MM.1S (cell line): Measurements from ENCODE around the gene MRPL23.

Source experiments
- DNase-seq: peaks from one replicate; pipeline ENCODE4 v3.0.0-alpha.2; 2015
- H2AFZ ChIP-seq: fragments of 300-600 bp; sonication (generic); 2 replicates; pipeline ENCODE4 v1.6.0; 2016; ENCODE audit warnings: antibody characterized with exemption, low read length
- H3F3A ChIP-seq: fragments of 300-600 bp; sonication (generic); 2 replicates; pipeline ENCODE4 v1.6.1; 2016; ENCODE audit warnings: mild to moderate bottlenecking, antibody characterized with exemption, low read length, moderate library complexity, mixed read lengths; ENCODE audit not compliant: insufficient read depth
- H3K27ac ChIP-seq: fragments of 300-600 bp; sonication (generic); 2 replicates; pipeline ENCODE4 v1.5.1; 2016; ENCODE audit warnings: mild to moderate bottlenecking, low read length
- H3K27me3 ChIP-seq: fragments of 300-600 bp; sonication (generic); replicated peaks from 2 replicates; pipeline ENCODE4 v1.6.0; 2016; ENCODE audit warnings: low read length; ENCODE audit not compliant: insufficient read depth
- H3K36me3 ChIP-seq: fragments of 300-600 bp; sonication (generic); replicated peaks from 2 replicates; pipeline ENCODE4 v1.6.1; 2016; ENCODE audit warnings: mild to moderate bottlenecking, low read length, mixed read lengths; ENCODE audit not compliant: insufficient read depth
- H3K4me1 ChIP-seq: fragments of 300-600 bp; sonication (generic); 2 replicates; pipeline ENCODE4 v1.6.1; 2016; ENCODE audit warnings: low read length, mixed read lengths
- H3K4me2 ChIP-seq: fragments of 300-600 bp; sonication (generic); 2 replicates; pipeline ENCODE4 v1.6.0; 2016; ENCODE audit warnings: low read depth, low read length
- H3K4me3 ChIP-seq: fragments of 300-600 bp; sonication (generic); 2 replicates; pipeline ENCODE4 v1.5.1; 2016; ENCODE audit warnings: low read length, mixed read lengths
- H3K79me2 ChIP-seq: fragments of 300-600 bp; sonication (generic); 2 replicates; pipeline ENCODE4 v1.6.1; 2016; ENCODE audit warnings: mixed run types, low read length, mixed read lengths
- H3K9ac ChIP-seq: fragments of 300-600 bp; sonication (generic); 2 replicates; pipeline ENCODE4 v1.6.1; 2016; ENCODE audit warnings: low read length, mixed read lengths
- H3K9me2 ChIP-seq: fragments of 300-600 bp; sonication (generic); replicated peaks from 2 replicates; pipeline ENCODE4 v1.6.1; 2016; ENCODE audit warnings: mild to moderate bottlenecking, low read length, mixed read lengths; ENCODE audit not compliant: insufficient read depth
- H3K9me3 ChIP-seq: fragments of 300-600 bp; sonication (generic); replicated peaks from 2 replicates; pipeline ENCODE4 v1.6.1; 2016; ENCODE audit warnings: mild to moderate bottlenecking, low read length, mixed read lengths; ENCODE audit not compliant: insufficient read depth
- H4K20me1 ChIP-seq: fragments of 300-600 bp; sonication (generic); 2 replicates; pipeline ENCODE4 v1.6.1; 2016; ENCODE audit warnings: mild to moderate bottlenecking, low read length, moderate library complexity, mixed read lengths; ENCODE audit not compliant: insufficient read depth
- CTCF ChIP-seq: fragments of 300-600 bp; sonication (generic); IDR thresholded peaks from 2 replicates; pipeline ENCODE4 v1.5.1; 2016; ENCODE audit warnings: antibody characterized with exemption, low read length, mixed read lengths
- EZH2 ChIP-seq: fragments of 300-600 bp; sonication (generic); optimal IDR thresholded peaks from 2 replicates; pipeline ENCODE3; 2017; ENCODE audit warnings: low read depth, mild to moderate bottlenecking, antibody characterized with exemption, low read length, mixed read lengths
- EZH2phosphoT487 ChIP-seq: fragments of 300-600 bp; sonication (generic); IDR thresholded peaks from 2 replicates; pipeline ENCODE4 v1.6.1; 2018; ENCODE audit warnings: antibody characterized with exemption, low read length

MRPL23 gene

DNA sequence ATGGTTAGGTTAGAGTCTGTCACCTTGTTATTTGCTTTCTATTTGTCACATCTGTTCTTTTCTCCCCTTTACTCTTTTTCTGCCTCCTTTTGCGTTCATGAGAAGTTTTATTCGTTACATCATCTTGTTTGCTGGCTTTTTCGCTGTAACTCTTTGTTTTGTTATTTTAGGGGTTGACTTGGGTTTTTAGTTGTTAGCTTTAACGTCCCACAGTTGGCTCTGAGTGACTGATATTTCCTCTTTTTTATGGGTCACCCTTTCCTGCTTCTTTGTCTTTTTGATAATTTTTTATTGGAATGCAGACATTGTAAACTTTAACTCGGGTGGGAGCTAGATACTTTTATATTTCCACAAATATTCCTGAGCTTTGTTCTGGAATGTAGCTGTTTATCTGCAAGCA, 41.0 kb upstream of the MRPL23 start:
- H3K9me2 ChIP-seq = no peaks in the 10 kb centered on the region
- no peak overlapping the region for H3K9ac ChIP-seq
- no peak for TF ChIP-seq CTCF
- no peak for TF ChIP-seq EZH2phosphoT487
- no peak for TF ChIP-seq EZH2

DNA sequence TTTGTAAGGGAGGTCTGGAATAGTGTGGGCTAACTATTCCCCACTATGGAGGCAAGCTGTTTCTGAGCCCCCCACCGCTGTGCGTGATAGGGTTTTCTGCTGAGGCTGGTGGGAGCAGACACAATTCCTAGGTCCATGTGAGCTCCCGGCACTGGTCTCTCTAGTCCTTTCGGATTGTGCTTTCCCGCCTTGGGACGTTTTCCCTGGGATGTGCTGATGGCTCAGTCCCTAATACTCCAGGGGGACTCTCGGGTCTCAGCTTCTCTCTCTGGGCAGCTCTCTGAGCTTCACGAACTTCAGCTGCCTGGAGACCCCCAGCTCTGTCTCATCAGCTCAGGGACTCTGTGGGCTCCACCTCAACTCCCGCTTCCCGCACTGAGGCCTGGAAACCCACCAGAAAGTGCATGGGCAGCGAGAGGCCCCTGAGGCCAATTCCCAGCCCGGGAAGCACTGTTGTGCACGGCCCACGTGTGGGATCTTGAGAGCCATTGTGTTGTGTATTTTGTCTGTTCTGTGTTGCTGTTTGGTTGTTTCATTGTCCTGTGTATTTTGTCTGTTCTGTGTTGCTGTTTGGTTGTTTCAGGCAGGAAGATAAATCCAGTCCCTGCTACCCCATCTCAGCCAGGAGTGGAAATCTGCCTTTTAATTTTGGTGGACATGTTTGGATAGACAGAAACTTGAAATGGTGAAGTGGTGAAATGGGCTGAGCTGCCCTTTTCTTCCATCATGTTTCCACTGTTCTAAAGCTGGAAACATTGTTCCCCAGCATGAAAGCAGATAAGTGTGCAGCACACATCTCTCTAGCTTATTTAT, 40.3 kb upstream of the MRPL23 start:
- H3K9ac ChIP-seq = no peak overlapping the region
- H3K27ac ChIP-seq = no peak overlapping the region
- TF ChIP-seq EZH2 (no peak), CTCF (no peak), EZH2phosphoT487 (no peak)
- H3K4me2 ChIP-seq = no peak overlapping the region
- no peak overlapping the region for H3K4me3 ChIP-seq
- H3K79me2 ChIP-seq = no peaks in the 10 kb centered on the region
- DNase-seq = no peak
- H3K9me2 ChIP-seq = no peaks in the 10 kb centered on the region
- no peak overlapping the region for H2AFZ ChIP-seq
- H3K9me3 ChIP-seq = no peaks in the 10 kb centered on the region
- no peaks in the 10 kb centered on the region for H4K20me1 ChIP-seq
- H3K27me3 ChIP-seq = peaks cover 96% of the 10 kb centered on the region
- H3F3A ChIP-seq = no peaks in the 10 kb centered on the region
- H3K36me3 ChIP-seq = no peaks in the 10 kb centered on the region
- no peaks in the 10 kb centered on the region for H3K4me1 ChIP-seq

More for the DNA sequence above, 41.0 kb upstream of the MRPL23 start:
- Histone ChIP-seq H3K27me3 (peaks cover 97% of the 10 kb centered on the region), H3K9me3 (no peaks in the 10 kb centered on the region), H3K4me3 (no peak overlapping the region), H4K20me1 (no peaks in the 10 kb centered on the region), H3K4me1 (no peaks in the 10 kb centered on the region), H3K36me3 (no peaks in the 10 kb centered on the region), H3F3A (no peaks in the 10 kb centered on the region), H2AFZ (no peak overlapping the region), H3K79me2 (no peaks in the 10 kb centered on the region), H3K4me2 (no peak overlapping the region), H3K27ac (no peak overlapping the region)
- DNase-seq = no peak

- no peak overlapping the region for H3K4me2 ChIP-seq
- no peaks in the 10 kb centered on the region for H3K79me2 ChIP-seq
- H2AFZ ChIP-seq = no peak overlapping the region
- no peaks in the 10 kb centered on the region for H3K9me3 ChIP-seq
- H3K4me3 ChIP-seq = no peak overlapping the region
- no peak overlapping the region for H3K27ac ChIP-seq
- H3K36me3 ChIP-seq = no peaks in the 10 kb centered on the region
- TF ChIP-seq CTCF (no peak), EZH2phosphoT487 (no peak), EZH2 (no peak)
- H3F3A ChIP-seq = no peaks in the 10 kb centered on the region; the same call in 1 of the 2 replicates
- no peak overlapping the region for H3K9ac ChIP-seq
- peaks cover 95% of the 10 kb centered on the region for H3K27me3 ChIP-seq
- H3K9me2 ChIP-seq = no peaks in the 10 kb centered on the region
- H3K4me1 ChIP-seq = no peaks in the 10 kb centered on the region
- DNase-seq = no peak
- no peaks in the 10 kb centered on the region for H4K20me1 ChIP-seq
Observed at GRCh38 chr11:1908618-1909017, 38.5 kb upstream of the MRPL23 start.
